Fibroblast of mammary gland (primary cell): ENCODE results near the gene NDUFS7.

Experiments used
- DNase-seq: peaks from one replicate; pipeline ENCODE4 v3.0.0-alpha.2; 2010; ENCODE audit warnings: low read depth
- H3K4me3 ChIP-seq: 2 replicates; pipeline ENCODE4 v1.5.1; 2011; ENCODE audit warnings: low read depth, mild to moderate bottlenecking, low read length, moderate library complexity; ENCODE audit not compliant: control insufficient read depth
- TF ChIP-seq, protein P1 (sequence below): conservative IDR thresholded peaks from 2 replicates; pipeline ENCODE4 v1.5.1; 2011; ENCODE audit warnings: low read depth, low read length, inconsistent platforms; ENCODE audit not compliant: control insufficient read depth, insufficient read depth

The NDUFS7 gene

DNA sequence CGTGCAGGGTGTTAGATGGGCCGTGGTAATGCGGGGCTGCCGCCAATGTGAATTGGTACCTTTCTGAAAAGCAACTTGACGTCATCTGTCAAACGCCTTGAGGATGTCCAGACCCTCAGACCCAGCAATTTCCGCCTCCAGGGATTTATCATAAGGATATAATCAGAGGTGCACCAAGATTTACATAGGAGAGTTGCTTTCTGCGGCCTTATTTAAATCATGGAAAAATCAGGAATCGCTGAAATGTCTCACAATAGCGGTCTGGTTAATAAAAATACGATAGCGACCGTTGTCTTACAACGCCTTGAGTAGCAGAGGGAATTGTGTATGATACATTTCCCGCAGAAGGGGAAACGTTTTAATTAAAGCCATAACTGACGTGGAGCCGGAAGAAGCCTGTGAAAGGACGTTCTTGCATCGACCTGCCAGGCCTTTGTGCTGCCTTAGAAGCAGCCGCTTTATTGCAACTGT is 32.3 kb upstream of the NDUFS7 start:
- TF ChIP-seq, protein P1, sequence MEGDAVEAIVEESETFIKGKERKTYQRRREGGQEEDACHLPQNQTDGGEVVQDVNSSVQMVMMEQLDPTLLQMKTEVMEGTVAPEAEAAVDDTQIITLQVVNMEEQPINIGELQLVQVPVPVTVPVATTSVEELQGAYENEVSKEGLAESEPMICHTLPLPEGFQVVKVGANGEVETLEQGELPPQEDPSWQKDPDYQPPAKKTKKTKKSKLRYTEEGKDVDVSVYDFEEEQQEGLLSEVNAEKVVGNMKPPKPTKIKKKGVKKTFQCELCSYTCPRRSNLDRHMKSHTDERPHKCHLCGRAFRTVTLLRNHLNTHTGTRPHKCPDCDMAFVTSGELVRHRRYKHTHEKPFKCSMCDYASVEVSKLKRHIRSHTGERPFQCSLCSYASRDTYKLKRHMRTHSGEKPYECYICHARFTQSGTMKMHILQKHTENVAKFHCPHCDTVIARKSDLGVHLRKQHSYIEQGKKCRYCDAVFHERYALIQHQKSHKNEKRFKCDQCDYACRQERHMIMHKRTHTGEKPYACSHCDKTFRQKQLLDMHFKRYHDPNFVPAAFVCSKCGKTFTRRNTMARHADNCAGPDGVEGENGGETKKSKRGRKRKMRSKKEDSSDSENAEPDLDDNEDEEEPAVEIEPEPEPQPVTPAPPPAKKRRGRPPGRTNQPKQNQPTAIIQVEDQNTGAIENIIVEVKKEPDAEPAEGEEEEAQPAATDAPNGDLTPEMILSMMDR, result no peak
- H3K4me3 ChIP-seq, result no peak overlapping the region

DNA sequence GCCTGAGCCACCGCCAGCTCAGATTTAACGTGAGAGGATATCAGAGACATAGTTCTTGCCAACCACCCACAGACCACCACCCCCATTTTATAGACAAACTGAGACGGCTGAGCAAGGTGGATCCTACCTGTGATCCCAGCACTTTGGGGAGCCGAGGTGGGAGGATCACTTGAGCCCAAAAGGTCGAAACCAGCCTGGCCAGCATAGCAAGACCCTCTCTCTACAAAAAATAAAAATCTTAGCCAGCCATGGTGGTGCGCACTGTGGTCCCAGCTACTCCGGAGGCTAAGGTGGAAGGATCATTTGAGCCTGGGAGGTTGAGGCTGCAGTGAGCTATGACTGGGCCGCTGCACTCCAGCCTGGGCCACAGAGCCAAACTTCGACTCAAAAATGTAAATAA is 30.6 kb upstream of the NDUFS7 start:
- no peak overlapping the region for H3K4me3 ChIP-seq
- no peak for DNase-seq
- TF ChIP-seq, protein P1, result no peak

More for the DNA sequence above, 32.3 kb upstream of the NDUFS7 start:
- no peak for DNase-seq

DNA sequence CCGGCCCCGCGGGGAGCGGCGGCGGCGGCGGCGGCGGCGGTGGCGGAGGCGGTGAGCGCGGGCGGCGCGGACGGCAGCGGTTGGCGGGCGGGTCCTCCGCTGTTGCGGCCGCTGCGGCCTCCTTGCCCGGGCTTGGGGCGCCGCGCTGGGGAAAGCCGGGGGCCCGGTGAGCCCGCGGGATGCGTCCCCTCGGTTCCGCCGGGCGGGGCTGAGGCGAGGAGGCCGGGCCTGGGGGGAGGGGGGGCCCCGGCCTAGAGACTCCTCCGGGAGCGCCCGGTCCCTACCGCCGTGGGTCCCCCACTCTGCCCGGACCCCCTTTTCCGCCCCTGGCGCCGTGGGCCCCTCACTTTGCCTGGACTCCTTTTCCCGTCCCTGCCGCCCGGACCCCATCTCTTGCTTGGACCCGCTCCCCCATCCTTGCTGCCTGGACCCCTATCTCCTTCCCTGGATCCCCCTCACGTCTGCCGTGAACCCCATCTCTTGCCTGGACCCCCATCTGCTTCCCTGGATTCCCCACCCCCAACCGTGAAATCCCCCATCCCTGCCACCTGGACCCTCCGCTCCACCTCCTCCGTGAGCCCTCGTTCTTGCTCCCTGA is 28.6 kb upstream of the NDUFS7 start:
- H3K4me3 ChIP-seq, result peak overlapping the region; percentile 76
- TF ChIP-seq, protein P1, result no peak
- no peak for DNase-seq

DNA sequence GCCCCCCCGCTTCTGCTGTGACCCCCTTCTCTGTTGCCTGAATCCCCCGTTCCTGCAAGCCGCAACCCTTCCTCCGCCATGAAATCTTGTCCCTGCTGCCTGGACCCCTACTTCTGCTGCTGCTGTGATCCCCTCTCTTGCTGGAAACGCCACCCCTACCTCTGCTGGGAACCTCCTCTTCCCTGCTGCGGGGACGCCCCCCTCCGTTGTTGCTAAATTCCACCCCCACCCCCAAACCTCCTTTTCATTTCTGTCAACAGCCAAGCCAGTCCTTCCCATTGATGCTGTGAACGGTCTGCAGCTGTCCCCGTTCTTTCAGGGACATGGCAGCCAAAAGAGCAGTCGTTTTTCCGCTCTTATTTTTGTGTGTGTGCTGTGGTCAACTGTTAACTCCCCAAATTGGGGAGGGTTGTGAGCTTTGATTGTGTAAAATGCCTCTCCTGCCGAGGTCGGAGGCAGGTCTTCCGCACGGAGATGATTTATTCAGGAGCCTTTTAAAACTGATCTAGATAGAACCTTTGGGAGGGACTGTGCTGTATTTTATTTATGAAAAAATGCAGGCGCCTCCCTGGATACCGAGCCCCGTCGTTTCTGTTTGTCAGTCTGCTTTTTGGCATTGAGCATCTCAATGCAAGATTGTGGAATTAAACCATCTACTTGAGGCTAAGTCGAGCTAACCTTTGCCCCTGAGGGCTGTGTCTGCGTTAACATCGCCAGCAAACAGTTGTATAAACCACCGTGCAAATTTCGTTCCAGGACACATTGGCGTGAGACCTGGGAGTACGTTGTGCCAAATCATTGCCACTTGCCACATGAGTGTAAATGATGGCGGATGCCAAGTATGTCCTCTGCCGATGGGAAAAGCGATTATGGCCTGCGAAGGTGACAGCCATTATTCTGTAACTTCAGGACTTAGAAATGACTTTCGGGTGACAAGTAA is 27.9 kb upstream of the NDUFS7 start:
- peak overlapping the region; percentile 76 for H3K4me3 ChIP-seq
- TF ChIP-seq, protein P1, result no peak
- DNase-seq, result peak; percentile 13

DNA sequence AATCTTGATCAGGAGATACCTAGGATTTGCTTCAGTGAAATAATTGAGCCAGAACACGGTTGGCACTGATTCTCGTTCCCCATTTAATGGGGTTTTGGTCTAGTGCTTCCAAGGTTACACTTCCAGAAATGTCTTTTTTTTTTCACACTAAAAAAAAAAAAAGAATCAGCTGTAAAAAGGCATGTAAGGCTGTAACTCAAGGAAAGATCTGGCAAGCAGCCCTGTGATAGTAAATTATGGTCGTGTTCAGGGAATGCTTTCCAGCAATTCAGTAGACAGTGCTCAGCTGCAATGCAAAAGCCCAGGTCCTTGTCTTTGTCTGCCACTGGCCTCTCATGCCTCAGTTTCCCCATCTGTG is 27.2 kb upstream of the NDUFS7 start:
- TF ChIP-seq, protein P1, result no peak
- peak overlapping the region; percentile 76 for H3K4me3 ChIP-seq
- DNase-seq, result peak; percentile 44

DNA sequence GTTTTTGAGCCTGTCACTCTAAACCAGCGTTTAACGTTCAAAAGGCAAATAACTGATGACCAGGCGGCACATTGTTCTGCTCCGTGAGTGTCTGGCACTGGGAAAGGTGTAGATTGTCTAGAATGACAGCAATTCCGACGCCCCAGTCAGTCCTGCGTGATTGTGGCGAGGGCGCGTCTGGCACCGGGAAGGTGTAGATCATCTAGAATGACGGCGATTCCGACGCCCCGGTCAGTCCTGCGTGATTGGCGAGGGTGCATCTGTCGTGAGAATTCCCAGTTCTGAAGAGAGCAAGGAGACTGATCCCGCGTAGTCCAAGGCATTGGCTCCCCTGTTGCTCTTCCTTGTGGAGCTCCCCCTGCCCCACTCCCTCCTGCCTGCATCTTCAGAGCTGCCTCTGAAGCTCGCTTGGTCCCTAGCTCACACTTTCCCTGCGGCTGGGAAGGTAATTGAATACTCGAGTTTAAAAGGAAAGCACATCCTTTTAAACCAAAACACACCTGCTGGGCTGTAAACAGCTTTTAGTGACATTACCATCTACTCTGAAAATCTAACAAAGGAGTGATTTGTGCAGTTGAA is 26.1 kb upstream of the NDUFS7 start:
- TF ChIP-seq, protein P1, result no peak
- no peak overlapping the region for H3K4me3 ChIP-seq
- no peak for DNase-seq
